GM21528 (cell line): ENCODE results near the gene NTN3.

Experiments
- ATAC-seq: cut with Tn5 transposase; IDR thresholded peaks from one replicate; pipeline ENCODE4 v1.9.1; 2021; ENCODE audit warnings: mild to moderate bottlenecking, moderate library complexity; ENCODE audit not compliant: unreplicated experiment, low FRiP score

Gene NTN3

GRCh38 chr16:2494616-2495015 is 23.5 kb downstream of the NTN3 start:
- no peak for ATAC-seq

GRCh38 chr16:2495041-2495440 is 23.9 kb downstream of the NTN3 start:
- ATAC-seq: no peak

- no peak for ATAC-seq
These were observed 25.4 kb downstream of the NTN3 start for GRCh38 chr16:2496223-2497115.

GRCh38 chr16:2497116-2497630 is 26.1 kb downstream of the NTN3 start:
- ATAC-seq: no peak

- ATAC-seq: no peak
These were observed 26.8 kb downstream of the NTN3 start for GRCh38 chr16:2497695-2498484.

- ATAC-seq: no peak
These were observed 27.6 kb downstream of the NTN3 start for GRCh38 chr16:2498531-2499253.

- ATAC-seq: no peak
These were observed 28.4 kb downstream of the NTN3 start for GRCh38 chr16:2499454-2499853.

GRCh38 chr16:2499890-2500429 is 28.9 kb downstream of the NTN3 start:
- ATAC-seq: no peak

- no peak for ATAC-seq
These were observed 29.4 kb downstream of the NTN3 start for GRCh38 chr16:2500430-2500917.

GRCh38 chr16:2500918-2501750 is 30.0 kb downstream of the NTN3 start:
- ATAC-seq: no peak

- no peak for ATAC-seq
These were observed 31.1 kb downstream of the NTN3 start for GRCh38 chr16:2501946-2502895.

- ATAC-seq: no peak
These were observed 34.6 kb downstream of the NTN3 start for GRCh38 chr16:2505695-2506094.

- ATAC-seq: peak; percentile 49
These were observed 36.1 kb downstream of the NTN3 start for GRCh38 chr16:2507052-2507659.

- ATAC-seq: no peak
These were observed 36.6 kb downstream of the NTN3 start for GRCh38 chr16:2507665-2508064.

GRCh38 chr16:2508722-2509400 is 37.8 kb downstream of the NTN3 start:
- no peak for ATAC-seq

GRCh38 chr16:2511128-2511800 is 40.2 kb downstream of the NTN3 start:
- ATAC-seq: no peak
